GM21786 (cell line): ENCODE measurements around the gene ARID1A.
"Not testable (repeated sequence)": the region's sequence is repeated elsewhere in the genome, so short reads cannot be mapped to it uniquely, and the experiment has no call there.

Experiments
- ATAC-seq: cut with Tn5 transposase; IDR thresholded peaks from one replicate; pipeline ENCODE4 v1.9.1; 2021; ENCODE audit not compliant: unreplicated experiment

The ARID1A gene

GRCh38 chr1:26787381-26787705, 91.5 kb downstream of the ARID1A start:
- peak; percentile 47 for ATAC-seq

DNA sequence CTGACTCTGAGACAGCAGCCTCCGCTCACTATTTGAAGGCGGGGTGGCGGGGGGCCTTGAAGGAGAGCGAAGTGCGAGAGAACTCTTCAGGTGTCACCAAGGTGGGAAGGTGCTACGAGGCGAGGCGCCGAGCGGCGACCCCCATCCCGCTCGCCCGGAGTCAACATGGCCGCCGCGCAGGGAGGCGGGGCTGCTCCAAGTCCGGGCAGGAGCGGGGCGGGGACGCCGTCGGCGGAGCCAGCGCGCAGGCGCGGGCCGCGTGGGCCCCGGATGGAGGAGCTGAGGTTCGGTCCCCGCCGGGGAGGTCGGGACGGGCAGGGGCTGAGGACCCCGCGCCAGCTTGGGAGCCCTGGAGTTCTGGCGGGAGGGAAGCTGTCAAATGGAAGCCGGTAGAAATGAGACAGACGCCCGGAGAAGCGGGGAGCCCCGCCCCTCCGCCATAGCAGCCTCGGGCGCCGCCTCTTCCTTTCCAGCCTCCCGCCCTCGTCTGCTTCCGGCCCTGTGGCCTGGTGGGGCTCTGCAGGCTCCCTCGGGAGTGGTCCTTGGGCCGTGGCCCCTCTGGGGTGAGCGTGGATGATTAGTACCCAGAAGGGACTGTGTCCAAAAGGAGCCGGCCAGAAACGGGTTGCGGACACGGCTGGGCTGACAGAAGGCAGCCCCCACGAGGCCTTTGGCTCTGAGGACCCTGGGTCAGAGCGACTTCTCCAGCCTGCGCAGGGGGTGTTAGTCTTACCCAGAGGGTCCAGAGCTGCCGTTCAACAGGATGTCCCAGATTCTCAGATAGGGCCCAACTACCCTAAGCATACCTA, 92.1 kb downstream of the ARID1A start, which contains the start of gene PIGV:
Gene PIGV, plus strand, starts transcription at position 245 of the 809 bp plus-strand sequence. CDS start 2,866 bp downstream, outside the sequence.
- ATAC-seq, result peak; percentile 42

GRCh38 chr1:26788515-26788785, 92.6 kb downstream of the ARID1A start:
- ATAC-seq, result no peak

DNA sequence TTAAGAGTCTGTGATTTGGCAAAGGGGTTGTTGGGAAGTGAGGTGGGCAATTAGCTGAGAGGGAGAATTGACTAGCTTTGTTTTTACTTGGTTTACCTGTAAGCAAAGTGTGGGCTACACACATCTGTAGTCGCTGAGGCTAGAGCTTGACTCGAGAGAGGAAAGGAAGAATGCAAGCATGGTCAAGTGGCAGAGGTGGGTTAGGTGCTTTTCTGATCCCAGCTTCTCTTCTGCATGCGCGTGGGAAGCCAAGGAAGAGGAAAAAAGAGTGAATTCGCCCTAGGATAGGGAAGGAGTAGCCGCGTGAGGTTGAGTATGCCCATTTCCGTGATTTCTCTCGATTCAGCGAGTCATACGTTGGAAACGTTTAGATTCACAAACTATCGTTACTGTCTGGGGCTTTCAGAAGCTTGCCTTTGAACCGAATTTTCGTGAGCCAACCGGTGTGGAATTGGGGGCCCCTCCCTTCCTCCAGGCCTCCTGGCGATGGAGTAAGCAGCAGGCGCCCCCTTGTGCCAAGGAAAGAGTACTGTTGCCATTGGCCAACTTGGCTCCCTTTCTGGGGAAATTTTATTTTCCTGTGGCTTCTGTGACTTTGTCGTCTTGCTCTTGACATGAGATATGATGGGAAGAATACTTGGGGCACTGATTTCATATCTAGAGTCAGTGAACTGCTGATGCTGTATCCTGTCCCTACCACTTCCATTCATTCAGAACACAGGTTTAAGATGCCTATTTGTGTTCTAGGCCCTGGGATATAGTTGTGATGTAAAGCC, 93.2 kb downstream of the ARID1A start:
- ATAC-seq, result no peak

DNA sequence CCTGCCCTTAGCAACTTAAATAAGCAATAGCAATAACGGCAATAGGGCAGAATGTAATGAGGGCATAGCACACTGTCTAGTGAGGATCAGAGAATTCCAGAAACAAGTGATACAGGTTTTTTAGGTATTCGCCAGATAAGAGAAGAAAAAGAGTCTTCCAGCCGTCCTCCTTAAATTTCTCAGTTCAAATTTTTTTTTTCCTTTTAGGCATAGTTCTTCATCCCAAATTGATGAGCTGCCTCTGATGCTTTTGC, 93.7 kb downstream of the ARID1A start:
- no peak for ATAC-seq

DNA sequence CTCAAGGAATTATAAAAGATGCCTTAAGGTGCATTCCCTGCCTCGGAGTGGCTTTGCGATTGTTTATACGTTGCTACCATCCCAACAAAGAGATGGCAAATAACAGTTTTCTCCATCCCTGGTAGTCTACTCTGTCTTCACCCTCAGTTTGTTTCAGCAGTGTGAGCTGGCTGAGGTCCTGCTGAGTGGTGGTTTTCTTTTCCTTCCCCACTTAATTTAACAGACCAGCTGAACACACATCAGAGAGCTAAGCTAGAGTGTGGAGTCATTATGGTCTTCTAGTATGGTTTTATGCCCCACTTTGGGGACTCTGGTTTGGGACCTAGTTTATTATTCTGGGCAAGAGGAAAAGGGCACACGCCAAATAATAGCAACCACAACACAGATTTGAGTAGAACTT, 94.1 kb downstream of the ARID1A start:
- no peak for ATAC-seq

DNA sequence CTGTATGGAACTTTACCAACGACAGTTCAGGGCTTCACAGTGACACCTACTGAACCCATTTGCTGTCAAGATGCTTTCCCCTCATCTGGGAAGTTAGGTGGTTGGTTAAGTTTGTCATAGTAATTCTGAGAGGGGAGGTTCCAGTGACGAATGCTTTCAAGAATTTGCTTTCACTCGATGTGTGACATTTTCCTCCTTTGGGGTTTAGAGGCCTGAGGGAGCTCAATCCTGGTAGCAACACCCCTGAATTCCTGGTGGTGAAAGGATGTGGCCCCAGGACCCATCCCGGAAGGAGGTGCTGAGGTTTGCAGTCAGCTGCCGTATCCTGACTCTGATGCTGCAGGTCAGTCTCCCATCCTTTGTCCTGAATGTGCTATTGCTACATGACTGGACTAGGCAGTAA, 94.7 kb downstream of the ARID1A start:
- ATAC-seq, result no peak

DNA sequence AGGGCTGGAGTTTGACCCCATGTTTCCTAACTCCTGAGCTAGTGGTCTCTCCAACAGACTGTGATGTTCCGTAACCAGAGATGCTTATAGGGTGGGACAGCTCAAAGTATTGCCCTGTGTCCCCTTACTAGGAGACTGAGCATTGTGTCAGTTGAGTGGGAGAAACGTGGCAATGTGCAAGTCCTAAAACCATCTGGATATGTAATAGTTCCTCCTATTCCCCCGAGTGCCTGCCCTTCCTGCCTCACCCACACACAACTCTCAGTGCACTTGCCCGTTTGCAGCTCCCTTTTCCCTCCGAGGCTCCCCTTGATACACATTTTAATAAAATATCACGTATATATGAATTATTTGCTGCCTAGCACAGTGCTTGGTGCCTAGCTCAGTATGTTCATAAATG, 95.3 kb downstream of the ARID1A start:
- no peak for ATAC-seq

GRCh38 chr1:26791626-26792025, 95.8 kb downstream of the ARID1A start:
- ATAC-seq, result no peak

DNA sequence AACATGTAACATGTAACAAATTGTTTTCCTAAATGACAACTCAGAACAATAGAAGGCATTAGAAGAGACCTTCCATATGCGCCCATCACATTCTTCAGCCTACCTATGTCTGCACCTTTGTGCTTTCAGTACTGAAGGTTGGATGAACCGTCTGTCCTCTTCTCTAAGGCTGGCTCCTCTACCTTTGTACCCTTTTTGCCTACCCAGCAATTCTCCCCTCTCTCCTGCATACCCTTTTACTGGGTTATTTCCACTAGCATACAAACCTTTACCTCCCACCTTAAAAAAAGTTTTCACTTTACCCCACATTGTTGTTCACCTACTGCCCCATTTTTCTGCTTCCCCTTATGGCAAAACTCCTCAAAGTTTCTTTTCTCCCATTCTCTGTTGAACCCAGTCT, 97.1 kb downstream of the ARID1A start:
- ATAC-seq, result no peak

GRCh38 chr1:26794391-26794790, 98.6 kb downstream of the ARID1A start:
- no peak for ATAC-seq

DNA sequence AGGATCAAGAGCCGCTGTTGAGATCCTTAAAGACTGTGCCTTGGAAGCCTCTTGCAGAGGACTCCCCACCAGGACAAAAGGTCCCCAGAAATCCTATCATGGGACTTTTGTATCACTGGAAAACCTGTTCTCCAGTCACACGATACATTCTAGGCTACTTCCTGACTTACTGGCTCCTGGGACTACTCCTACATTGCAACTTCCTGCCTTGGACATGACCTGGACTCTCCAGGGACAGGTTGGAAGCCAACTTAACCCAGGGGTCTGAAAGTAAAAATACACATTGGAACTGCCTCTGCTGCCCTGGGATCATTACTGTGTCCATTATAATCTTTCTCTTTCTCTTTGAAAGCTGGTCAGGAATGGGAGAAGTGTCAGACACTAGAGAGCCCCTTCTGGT, 101.8 kb downstream of the ARID1A start:
- no peak for ATAC-seq

GRCh38 chr1:26799479-26800142, 103.8 kb downstream of the ARID1A start:
- ATAC-seq, result no peak

DNA sequence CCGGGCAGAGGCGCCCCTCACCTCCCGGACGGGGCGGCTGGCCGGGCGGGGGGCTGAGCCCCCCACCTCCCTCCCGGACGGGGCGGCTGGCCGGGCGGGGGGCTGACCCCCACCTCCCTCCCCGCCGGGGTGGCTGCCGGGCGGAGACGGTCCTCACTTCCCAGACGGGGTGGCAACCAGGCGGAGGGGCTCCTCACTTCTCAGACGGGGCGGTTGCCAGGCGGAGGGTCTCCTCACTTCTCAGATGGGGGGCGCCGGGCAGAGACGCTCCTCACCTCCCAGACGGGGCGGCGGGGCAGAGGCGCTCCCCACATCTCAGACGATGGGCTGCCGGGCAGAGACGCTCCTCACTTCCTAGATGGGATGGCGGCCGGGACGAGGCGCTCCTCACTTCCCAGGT, 108.1 kb downstream of the ARID1A start:
- ATAC-seq, result not testable (repeated sequence)

DNA sequence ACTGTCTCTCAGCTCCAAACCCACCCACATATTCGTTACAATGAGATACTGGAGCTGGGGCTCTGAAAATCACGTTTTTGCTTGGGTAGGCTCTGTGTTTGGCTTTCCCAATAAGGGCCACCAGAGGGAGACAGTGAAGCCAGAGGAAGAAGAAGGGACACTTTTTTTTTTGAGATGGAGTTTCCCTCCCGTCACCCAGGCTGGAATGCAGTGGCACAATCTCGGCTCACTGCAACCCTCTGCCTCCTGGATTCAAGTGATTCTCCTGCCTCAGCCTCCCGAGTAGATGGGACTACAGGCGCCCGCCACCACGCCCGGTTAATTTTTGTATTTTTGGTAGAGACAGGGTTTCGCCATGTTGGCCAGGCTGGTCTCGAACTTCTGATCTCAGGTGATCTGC, 114.3 kb downstream of the ARID1A start:
- not testable (repeated sequence) for ATAC-seq

DNA sequence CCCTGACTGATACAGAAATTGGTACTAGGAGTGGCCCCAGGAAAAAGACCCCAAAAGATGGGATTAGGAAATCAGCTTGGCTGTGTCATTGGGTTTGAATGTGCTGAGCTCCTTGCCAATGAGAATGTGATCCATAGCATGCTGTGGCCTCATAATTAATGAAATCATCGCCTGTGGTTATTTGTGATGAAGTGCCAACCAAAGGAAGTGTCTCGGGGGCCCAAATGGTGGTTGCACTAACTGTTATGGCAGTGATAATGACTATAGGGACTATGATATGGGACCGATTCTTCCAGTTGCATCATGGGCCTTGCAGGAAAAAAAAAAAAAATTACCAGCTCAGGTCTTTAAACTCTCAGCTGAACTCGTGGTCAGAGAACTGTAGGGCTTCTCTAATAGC, 115.2 kb downstream of the ARID1A start:
- ATAC-seq, result no peak

DNA sequence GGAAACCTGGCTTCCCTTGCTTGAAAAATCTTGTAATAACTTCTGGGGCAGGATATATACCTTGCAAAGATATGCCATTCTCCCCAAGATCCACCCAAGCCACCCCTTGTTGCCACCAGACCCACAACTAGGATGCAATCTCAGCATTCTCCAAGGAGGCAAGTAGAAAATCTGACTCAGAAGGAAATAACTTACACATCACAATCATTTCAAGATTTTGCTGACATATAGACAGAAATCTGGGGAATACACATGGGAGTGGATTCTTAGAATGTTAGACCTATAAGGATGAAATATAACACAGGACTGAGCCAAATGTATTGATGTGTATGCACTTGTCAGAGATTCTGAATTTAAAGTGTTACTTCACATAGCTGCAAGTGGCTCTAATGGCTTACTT, 115.9 kb downstream of the ARID1A start:
- ATAC-seq, result no peak

DNA sequence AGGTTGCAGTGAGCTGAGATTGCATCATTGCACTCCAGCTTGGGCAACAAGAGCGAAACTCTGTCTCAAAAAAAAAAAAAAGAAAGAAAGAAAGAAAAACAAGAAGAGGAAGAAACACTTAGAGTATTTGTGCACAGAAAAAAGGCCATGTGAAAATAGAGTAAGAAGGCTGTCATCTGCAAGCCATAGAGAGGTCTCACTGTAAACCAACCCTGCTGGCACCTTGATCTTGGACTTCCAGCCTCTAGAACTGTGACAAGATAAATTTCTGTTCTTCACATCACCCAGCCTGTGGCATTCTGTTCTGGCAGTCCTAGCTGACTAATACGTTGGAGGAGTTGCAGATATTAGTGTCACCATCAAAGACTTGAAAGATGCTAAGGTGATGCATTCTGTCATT, 118.6 kb downstream of the ARID1A start:
- no peak for ATAC-seq

DNA sequence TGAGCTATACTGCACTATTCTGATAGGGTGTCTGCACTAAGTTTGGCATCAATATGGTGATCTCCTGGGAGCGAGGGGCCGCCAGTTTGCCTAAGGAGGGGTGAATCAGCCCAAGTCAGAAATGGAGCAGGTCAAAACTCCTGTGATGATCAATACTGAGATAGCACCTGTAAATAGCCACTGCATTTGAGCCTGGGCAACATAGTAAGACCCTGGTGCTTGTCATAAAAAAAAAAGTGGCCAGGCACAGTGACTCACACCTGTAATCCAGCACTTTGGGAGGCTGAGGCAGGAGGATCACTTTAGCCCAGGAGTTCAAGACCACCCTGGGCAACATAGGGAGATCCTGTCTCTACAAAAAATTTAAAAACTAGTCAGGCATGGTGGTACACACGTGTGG, 119.1 kb downstream of the ARID1A start:
- no peak for ATAC-seq

- peak; percentile 96 for ATAC-seq
Measured at GRCh38 chr1:26820784-26821269, 125.0 kb downstream of the ARID1A start.

- ATAC-seq, result no peak
Measured at GRCh38 chr1:26822737-26823395, 127.1 kb downstream of the ARID1A start.

GRCh38 chr1:26824731-26825130, 128.9 kb downstream of the ARID1A start:
- no peak for ATAC-seq
